GM19452 (cell line): ENCODE measurements around the gene HSPA2.
"Not testable (repeated sequence)": the region's sequence is repeated elsewhere in the genome, so short reads cannot be mapped to it uniquely, and the experiment has no call there.

Source experiments
- ATAC-seq: cut with Tn5 transposase; IDR thresholded peaks from one replicate; pipeline ENCODE4 v1.9.1; 2021; ENCODE audit not compliant: unreplicated experiment

The HSPA2 gene

DNA sequence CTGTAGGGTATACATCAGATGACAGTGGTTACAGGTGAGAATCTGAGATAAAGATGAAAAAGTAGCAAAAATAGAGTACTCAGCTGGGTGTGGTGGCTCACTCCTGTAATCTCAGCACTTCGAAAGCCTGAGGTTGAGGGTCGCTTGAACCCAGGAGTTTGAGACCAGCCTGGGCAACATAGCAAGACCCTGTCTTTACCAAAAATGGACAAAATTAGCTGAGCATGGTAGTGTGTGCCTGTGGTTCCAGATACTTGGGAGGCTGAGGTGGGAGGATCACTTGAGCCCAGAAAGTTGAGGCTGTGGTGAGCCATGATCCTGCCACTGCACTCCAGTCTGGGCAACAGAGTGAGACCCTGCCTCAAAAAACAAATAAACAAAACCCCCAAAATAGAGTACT, 17.7 kb downstream of the HSPA2 start:
- ATAC-seq: not testable (repeated sequence)

DNA sequence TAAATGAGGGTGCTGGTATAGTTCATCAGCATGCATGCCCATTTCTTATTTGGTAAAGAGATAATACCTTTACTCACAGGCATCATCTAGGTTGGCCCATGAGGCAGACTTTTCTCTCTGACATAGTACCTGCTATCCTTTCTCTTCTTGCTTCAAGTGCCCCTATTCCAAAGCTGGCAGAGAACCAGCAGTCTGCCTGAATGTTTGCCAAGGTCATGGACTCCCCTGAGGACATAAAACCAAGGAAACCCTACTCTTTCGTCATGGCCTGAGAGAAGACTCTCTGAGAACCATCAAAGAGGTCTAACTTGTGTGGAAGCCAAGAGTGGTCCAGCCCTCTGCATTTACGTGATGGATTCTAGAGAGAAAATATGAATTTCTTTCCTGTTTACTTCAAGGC, 21.1 kb downstream of the HSPA2 start:
- no peak for ATAC-seq

DNA sequence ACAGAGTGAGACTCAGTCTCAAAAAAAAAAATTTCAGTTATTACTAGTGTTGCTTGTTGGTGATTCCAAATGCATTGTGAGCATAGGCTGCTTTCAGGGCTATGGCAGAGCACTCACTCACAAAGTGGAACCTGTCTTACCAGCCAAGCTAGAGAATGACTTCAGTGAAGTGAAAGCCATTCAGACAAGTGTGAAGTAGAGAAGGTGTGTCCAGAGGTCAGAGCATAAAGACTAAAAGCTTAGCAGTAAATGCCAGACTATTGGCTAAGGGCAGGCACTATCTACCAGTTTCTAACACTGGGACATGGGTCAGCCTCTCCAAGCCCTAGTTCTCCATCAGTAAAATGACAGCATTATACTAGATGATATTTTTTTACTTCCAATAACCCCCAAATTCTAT, 21.9 kb downstream of the HSPA2 start:
- no peak for ATAC-seq

DNA sequence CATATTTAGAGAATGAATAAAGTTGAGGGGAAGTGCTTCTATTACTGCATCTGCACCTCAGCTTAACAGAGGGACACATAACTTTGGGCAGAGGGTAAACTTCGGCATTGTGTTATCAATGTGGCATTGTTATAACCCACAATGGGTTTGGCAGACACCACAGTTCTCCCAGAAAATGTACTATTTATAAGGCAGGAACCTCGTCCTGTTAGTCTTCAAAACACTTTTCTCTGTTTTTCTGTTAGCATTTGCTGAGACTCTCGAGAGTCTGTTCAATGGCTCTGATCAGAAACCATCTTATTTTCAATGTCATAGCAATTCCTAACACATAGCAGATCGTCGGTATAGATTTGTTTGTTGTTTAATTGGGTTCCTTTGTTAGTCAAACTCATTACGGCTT, 23.2 kb downstream of the HSPA2 start:
- ATAC-seq: no peak

DNA sequence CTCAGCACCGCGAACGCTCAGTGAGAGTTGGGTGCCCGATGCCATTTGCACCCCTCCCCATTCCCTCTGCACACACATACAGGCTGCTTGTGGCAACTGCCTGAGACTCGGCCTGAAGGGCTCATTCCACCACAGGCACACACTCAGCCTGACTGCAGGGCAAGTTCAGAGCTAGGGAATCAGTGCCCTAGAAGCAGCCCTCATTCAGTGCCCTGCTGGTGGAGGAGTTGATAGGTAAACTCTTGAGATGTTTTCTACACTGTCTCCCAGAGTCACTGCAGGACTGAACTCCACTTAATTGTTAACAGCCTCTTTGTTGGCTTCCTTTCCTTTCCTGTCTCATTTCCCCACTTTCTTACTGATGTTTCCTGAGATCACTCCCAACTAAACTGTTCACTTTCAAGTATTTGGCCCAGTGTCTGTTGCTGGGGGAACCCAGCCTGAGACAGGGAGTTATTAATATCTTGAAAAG, 26.1 kb downstream of the HSPA2 start:
- ATAC-seq: no peak

DNA sequence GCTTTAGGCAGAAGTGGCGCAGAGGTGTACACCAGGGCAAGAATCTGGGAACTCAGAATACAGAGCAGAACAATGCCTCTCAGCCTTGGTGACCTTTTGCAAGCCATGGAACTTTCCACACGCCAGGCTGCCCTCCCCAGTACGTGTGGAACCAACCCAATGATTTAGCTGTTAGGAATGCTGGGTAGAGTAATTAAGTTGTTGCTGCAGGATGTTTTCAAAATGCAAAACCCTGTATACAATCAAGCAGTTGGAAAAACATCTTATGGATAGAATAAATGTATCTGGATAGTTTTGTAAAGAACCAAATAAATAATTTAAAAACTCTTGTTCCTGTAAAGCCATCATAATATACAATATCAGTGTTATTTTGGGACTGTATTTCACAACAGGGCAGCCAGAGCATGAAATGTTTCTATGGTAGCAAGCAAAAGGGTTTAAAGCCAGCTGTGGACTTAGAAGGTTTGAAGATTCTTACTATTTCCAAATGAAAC, 28.6 kb downstream of the HSPA2 start:
- ATAC-seq: no peak

DNA sequence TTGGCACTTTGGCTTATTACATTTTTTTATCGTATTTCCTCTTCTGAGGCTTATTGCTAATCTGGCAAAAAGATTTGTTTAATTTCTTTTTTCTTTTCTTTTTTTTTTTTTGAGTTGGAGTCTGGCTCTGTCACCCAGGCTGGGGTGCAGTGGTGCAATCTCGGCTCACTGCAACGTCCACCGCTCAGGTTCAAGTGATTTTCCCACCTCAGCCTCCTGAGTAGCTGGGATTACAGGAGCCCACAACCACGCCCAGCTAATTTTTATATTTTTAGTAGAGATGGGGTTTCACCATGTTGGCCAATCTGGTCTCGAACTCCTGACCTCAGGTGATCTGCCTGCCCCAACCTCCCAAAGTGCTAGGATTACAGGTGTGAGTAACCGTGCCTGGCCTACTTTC, 29.1 kb downstream of the HSPA2 start:
- ATAC-seq: not testable (repeated sequence)

DNA sequence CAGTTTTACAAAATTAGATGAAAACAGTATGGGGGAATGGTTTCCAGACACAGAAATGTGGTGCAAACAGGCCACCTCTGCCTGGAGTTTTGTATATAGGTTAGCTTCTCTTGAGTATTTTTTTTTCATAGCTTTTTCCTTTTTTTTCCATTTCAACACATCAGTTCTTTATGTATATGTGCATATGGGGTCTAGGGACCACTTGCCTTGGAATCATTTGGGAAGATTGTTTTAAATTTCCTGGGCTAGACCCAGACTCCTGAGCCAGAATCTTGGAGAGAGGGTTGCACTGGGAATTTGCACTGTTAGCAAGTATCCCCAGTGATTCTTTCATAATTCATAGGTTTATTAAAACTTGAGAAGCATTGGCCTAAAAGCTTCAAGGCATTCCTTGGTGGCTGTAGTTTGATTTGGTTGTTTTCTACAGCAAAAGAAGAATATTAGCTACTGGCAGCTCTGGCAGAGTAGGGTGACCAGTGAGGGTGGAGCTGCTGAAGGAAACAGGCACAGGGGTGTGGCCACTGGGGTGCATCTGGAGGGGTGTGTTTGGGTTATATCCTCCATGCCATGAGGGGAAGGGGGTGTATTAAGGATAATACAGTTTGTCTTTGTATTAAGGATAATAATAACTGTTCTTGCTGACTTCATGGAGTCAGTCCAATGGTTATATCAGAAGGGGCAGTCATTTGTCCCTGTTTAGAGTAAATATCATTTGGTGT, 32.0 kb downstream of the HSPA2 start:
- ATAC-seq: no peak

DNA sequence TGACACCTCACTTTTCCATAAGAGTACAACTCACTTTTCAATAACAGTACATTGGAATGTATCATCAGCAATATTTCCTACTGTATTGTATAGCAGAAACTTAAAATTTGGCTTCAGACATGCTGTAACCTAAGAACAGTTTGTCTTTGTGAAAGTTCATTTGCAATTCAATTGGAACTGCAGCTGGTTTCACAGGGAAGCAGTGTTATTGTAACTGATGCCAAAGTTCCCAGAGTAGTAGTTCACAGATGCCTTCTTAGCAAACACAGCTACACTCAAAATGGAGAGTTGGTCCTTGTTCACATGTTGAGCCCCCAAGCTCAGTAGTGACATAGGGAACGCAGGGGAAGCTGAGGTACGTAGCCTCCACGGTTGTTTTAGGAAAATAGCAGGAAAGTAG, 32.6 kb downstream of the HSPA2 start:
- no peak for ATAC-seq

DNA sequence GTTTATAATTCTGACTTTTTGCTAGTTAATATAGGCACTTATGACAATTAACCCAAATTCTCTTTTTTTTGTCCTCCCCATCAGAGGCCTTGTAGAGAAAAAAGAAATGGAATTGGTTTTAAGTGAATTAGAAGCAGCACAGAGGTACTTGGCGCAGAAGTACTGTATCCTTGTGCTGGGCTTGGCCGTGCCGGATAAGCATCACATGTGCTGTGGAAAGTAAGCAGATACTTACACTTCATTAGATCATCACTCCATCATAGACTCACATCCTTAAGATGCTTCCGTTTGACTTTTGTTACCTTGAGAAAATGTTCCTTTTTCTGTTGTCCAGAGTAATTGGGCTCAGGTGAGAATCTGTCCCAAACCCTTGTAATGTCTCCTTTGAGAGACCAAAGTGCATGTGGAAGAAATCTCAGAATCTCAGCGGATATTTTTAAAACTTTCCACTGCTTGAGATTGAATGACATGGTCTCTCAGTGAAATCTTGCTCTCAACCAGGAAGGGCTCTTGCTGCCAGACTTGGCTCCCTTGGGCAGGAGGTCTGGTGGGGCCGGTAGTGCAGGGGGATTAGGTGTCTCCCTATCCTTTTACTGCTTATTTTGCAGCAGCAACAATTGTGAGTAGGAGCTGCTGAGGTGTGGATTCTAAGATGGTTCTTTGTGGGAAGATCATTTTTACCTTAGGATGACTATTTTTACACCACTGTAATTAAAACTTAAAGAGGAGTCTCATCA, 34.0 kb downstream of the HSPA2 start:
- no peak for ATAC-seq

DNA sequence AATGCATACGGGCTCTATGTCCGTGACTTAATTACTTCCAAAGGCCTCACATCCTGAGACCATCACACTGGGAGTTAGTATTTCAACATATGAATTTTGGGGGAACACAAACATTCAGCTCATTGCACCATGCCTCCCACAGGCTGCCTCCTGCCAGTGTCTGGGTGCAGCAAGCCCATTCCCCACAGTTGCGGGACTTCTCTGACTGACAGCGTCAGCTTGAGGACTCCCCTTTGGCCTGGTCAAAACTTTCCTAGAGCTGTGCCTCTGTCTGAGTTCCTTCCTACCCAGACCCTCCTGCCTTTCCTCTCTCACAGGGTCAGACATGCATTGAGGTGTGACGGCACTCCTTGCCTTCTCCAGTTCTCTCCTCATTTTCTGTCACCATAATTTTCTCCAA, 36.7 kb downstream of the HSPA2 start:
- ATAC-seq: no peak

DNA sequence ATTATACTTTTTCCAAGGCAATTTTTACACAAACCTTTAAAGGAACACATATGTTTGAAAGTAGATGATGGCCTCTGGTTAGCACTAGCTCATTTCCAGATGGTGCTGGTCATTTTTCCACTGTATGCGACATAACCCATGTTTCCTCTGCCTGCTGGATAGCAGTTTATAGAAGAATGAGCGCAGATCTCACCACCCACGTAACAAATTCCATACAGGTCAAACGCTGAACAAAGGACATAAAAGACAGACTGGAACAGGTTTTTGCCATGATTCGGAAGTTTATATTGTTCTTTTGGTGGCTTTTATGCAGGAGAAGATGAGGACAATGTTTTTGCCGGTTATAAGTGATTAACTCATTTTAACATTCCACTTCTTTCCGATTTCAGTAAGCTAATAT, 39.9 kb downstream of the HSPA2 start:
- ATAC-seq: no peak

DNA sequence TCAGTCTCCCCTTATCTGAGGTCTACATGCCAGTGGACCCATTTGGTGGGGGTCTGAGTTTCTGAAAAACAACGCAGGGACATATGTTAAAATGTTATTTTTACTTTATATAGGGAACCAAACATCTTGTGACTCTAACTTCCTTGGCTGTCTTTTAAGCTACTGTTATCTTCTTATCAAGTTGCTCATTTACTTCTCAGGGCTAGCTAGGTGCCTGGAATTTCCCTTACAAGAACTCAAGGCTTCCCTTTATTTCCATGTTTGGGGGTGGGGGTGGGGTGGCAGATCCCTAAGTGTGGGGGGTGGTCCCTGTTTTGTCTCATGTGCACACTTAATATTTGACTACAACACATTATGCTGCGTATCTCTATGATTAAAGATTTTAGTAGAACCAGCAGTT, 40.8 kb downstream of the HSPA2 start:
- no peak for ATAC-seq

DNA sequence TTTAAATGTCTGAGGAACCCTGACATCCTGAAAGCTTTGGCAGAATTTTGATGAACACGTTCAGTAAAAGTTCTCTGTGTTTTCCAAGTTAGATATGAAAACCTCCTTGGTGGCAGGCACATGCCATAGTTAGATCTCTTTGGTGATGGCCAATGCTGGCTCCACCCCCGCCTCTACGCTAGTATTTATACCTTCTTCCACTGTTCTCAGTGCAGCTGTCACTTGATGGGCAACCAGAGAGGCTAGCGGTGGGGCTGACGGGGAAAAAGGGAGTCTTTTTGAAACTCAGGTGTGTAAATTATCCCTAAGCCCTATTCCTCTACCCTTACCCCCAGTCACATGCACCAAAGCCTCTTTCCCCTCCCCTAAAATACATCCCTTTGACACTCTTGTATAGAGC, 41.3 kb downstream of the HSPA2 start:
- no peak for ATAC-seq

DNA sequence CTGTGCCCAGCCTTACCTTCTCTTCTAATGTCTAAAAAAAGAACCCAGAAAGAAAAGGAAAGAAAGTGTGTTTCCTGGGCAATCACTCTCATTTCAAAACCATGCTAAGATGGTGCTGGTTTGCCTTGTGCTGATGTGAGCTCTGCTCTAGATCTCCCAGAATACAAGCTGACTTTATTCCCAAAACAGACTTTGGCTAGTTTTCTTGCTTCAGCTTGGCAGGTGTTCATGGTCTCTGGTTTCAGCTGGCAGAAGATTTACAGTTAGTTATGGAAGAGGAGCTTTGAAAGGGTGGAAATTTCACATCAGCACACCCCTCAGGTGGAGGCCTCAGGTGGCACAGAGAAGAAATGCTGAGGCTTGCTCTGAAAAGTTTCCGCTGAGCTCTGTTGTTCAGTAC, 43.6 kb downstream of the HSPA2 start:
- no peak for ATAC-seq

DNA sequence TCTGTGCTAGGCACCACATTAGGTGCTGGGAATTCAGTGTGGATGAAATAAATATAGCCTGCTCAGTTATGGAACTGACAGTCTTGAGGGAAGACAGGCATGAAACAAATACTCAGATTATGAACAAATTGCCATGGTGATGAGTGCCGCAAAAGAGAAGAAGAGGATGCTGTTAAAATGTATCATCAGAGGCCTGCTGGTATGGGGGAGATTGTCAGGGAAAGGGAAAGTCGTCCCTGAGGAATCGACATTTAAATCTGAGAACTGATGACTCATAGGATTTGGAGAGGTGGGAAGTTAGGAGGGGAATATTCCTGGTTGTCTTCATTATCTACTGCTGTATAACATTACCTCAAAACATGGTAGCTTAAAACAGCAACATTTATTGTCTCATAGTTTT, 51.3 kb downstream of the HSPA2 start:
- ATAC-seq: no peak
